ENCODE data around the gene PPFIBP2.

The PPFIBP2 gene

GRCh38 chr11:7513234-7514098 lies at the start of gene PPFIBP2:
PPFIBP2 (plus strand) TSS chr11:7513999; CDS start chr11:7549476, 35,477 bp downstream.
- DNase-seq (ENCODE audit: low read depth in 4 of 4, low spot score in 1 of 4) = peak; percentile 42 to 75 (median 72)

- no peak for DNase-seq (ENCODE audit: low read depth in 4 of 4, low spot score in 1 of 4)
Measured at GRCh38 chr11:7467652-7468051, 46.1 kb upstream of the PPFIBP2 start.

GRCh38 chr11:7469351-7469865 lies 44.4 kb upstream of the PPFIBP2 start:
- no peak for DNase-seq (ENCODE audit: low read depth in 4 of 4, low spot score in 1 of 4)

GRCh38 chr11:7471071-7471470 lies 42.7 kb upstream of the PPFIBP2 start:
- no peak for DNase-seq (ENCODE audit: low read depth in 4 of 4, low spot score in 1 of 4)

GRCh38 chr11:7473717-7474116 lies 40.1 kb upstream of the PPFIBP2 start:
- no peak for DNase-seq (ENCODE audit: low read depth in 4 of 4, low spot score in 1 of 4)

GRCh38 chr11:7480113-7480512 lies 33.7 kb upstream of the PPFIBP2 start:
- no peak for DNase-seq (ENCODE audit: low read depth in 4 of 4, low spot score in 1 of 4)

- DNase-seq (ENCODE audit: low read depth in 4 of 4, low spot score in 1 of 4) = no peak
Measured at GRCh38 chr11:7484131-7484530, 29.7 kb upstream of the PPFIBP2 start.

GRCh38 chr11:7484645-7485044 lies 29.2 kb upstream of the PPFIBP2 start:
- DNase-seq (ENCODE audit: low read depth in 4 of 4, low spot score in 1 of 4) = no peak

GRCh38 chr11:7485186-7486097 lies 28.4 kb upstream of the PPFIBP2 start, which contains the start of gene OLFML1:
OLFML1 (plus strand) TSS chr11:7485506; CDS start chr11:7485876, 370 bp downstream.
- no peak for DNase-seq (ENCODE audit: low read depth in 4 of 4, low spot score in 1 of 4)

- DNase-seq (ENCODE audit: low read depth in 4 of 4, low spot score in 1 of 4) = no peak
Measured at GRCh38 chr11:7486098-7486780, 27.6 kb upstream of the PPFIBP2 start.

GRCh38 chr11:7486781-7487140 lies 27.0 kb upstream of the PPFIBP2 start:
- no peak for DNase-seq (ENCODE audit: low read depth in 4 of 4, low spot score in 1 of 4)

GRCh38 chr11:7487360-7487759 lies 26.4 kb upstream of the PPFIBP2 start:
- no peak for DNase-seq (ENCODE audit: low read depth in 4 of 4, low spot score in 1 of 4)

- DNase-seq (ENCODE audit: low read depth in 4 of 4, low spot score in 1 of 4) = no peak
Measured at GRCh38 chr11:7488681-7489080, 25.1 kb upstream of the PPFIBP2 start.

GRCh38 chr11:7489376-7489775 lies 24.4 kb upstream of the PPFIBP2 start:
- DNase-seq (ENCODE audit: low read depth in 4 of 4, low spot score in 1 of 4) = no peak

- DNase-seq (ENCODE audit: low read depth in 4 of 4, low spot score in 1 of 4) = no peak
Measured at GRCh38 chr11:7490054-7490453, 23.7 kb upstream of the PPFIBP2 start.

GRCh38 chr11:7490535-7490934 lies 23.3 kb upstream of the PPFIBP2 start:
- DNase-seq (ENCODE audit: low read depth in 4 of 4, low spot score in 1 of 4) = no peak

- no peak for DNase-seq (ENCODE audit: low read depth in 4 of 4, low spot score in 1 of 4)
Measured at GRCh38 chr11:7492253-7492652, 21.5 kb upstream of the PPFIBP2 start.

- DNase-seq (ENCODE audit: low read depth in 4 of 4, low spot score in 1 of 4) = no peak
Measured at GRCh38 chr11:7493670-7494069, 20.1 kb upstream of the PPFIBP2 start.

GRCh38 chr11:7494086-7494745 lies 19.6 kb upstream of the PPFIBP2 start:
- DNase-seq (ENCODE audit: low read depth in 4 of 4, low spot score in 1 of 4) = no peak

- DNase-seq (ENCODE audit: low read depth in 4 of 4, low spot score in 1 of 4) = no peak
Measured at GRCh38 chr11:7495882-7496551, 17.8 kb upstream of the PPFIBP2 start.
